LNCaP clone FGC (cell line): Measurements from ENCODE around the gene OR6C76.
"Not testable (repeated sequence)": the region's sequence is repeated elsewhere in the genome, so short reads cannot be mapped to it uniquely, and the experiment has no call there.

Source experiments
- DNase-seq: peaks from one replicate; pipeline ENCODE4 v3.0.0-alpha.2; 2011; ENCODE audit warnings: low read depth
- H3K4me3 ChIP-seq: 2 replicates; pipeline ENCODE4 v1.5.1; 2011; ENCODE audit warnings: mild to moderate bottlenecking, low read depth, low read length, control low read depth
- TF ChIP-seq, protein P1 (sequence below): IDR thresholded peaks from 2 replicates; pipeline ENCODE4 v1.5.1; 2012; ENCODE audit warnings: mild to moderate bottlenecking; ENCODE audit not compliant: control insufficient read depth, insufficient read depth; ENCODE audit errors: extremely low read depth

Gene OR6C76

DNA sequence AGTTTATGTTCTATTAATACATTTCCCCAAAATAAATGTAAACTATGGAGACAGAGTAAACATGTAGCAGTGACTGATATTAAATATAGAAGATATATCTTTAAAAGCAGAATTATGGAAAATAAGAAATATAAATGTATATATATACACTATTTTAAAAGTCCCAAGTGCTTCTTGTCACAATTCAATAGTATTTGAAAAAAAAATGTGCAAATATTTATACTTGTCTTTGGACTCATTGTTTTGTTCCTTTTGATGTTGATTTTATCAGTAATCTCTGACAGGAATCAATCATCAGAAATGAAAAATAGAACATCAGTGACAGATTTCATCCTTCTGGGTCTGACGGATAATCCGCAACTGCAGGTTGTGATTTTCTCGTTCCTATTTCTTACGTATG, at the start of gene OR6C76:
TSS of gene OR6C76 (plus strand) at position 301 of the 400 bp plus-strand sequence. CDS start at position 301, 0 bp downstream.
- DNase-seq, result no peak
- TF ChIP-seq, protein P1, sequence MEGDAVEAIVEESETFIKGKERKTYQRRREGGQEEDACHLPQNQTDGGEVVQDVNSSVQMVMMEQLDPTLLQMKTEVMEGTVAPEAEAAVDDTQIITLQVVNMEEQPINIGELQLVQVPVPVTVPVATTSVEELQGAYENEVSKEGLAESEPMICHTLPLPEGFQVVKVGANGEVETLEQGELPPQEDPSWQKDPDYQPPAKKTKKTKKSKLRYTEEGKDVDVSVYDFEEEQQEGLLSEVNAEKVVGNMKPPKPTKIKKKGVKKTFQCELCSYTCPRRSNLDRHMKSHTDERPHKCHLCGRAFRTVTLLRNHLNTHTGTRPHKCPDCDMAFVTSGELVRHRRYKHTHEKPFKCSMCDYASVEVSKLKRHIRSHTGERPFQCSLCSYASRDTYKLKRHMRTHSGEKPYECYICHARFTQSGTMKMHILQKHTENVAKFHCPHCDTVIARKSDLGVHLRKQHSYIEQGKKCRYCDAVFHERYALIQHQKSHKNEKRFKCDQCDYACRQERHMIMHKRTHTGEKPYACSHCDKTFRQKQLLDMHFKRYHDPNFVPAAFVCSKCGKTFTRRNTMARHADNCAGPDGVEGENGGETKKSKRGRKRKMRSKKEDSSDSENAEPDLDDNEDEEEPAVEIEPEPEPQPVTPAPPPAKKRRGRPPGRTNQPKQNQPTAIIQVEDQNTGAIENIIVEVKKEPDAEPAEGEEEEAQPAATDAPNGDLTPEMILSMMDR, result no peak

DNA sequence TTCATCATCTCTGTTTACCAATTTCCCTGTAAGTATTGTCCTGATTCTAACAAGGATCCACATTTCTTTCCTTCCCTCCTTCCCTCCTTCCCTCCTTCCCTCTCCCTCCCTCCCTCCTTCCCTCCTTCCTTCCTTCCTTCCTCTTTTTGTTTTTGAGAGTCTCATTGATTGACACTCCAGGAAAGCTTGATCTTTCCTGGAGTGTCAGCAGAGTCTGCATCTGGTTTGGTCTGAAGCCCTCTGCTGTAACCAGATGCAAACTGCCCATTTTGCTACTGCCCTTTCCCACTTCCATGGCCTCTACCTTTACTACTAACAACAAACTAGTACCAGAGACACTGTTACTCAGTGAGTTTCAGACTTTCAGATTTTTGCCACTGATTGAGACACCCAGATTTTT, 40.2 kb upstream of the OR6C76 start:
- H3K4me3 ChIP-seq, result no peak overlapping the region
- DNase-seq, result no peak
- TF ChIP-seq, protein P1, result no peak

More for the DNA sequence above, at the start of gene OR6C76:
- no peak within 1 kb of the TSS for H3K4me3 ChIP-seq

GRCh38 chr12:55392032-55392795, 33.8 kb upstream of the OR6C76 start:
- TF ChIP-seq, protein P1, result no peak
- no peak for DNase-seq
- no peak overlapping the region for H3K4me3 ChIP-seq

GRCh38 chr12:55396326-55396725, 29.7 kb upstream of the OR6C76 start:
- TF ChIP-seq, protein P1, result no peak
- H3K4me3 ChIP-seq, result no peak overlapping the region
- DNase-seq, result no peak

GRCh38 chr12:55400229-55400628, 25.8 kb upstream of the OR6C76 start, which contains the start of gene OR6C65:
TSS of gene OR6C65 (plus strand) at chr12:55400529. CDS start at chr12:55400529, 0 bp downstream.
- no peak for DNase-seq

DNA sequence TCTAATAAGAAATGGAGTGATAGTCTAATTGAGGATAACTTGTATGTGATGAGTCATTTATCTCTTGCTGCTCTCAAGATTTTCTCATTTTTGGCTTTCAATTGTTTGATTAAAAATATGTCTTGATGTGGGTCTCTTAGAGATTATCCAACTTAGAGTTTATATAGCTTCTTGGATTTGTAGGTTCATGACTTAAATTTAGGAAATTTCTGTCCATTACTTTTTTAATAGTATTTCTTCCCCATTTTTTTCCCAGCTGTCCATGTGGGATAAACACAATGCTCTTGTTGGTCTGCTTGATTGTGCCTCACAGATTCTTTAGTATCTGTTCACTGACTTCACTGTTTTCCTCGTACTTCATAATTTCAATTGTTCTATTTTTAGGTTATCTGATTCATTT, 18.2 kb upstream of the OR6C76 start:
- TF ChIP-seq, protein P1, result no peak
- no peak for DNase-seq
- H3K4me3 ChIP-seq, result no peak overlapping the region

More at GRCh38 chr12:55400229-55400628, 25.8 kb upstream of the OR6C76 start, which contains the start of gene OR6C65:
- TF ChIP-seq, protein P1, result no peak
- H3K4me3 ChIP-seq, result no peak within 1 kb of the TSS

GRCh38 chr12:55409133-55409532, 16.9 kb upstream of the OR6C76 start:
- not testable (repeated sequence) for DNase-seq, H3K4me3 ChIP-seq

DNA sequence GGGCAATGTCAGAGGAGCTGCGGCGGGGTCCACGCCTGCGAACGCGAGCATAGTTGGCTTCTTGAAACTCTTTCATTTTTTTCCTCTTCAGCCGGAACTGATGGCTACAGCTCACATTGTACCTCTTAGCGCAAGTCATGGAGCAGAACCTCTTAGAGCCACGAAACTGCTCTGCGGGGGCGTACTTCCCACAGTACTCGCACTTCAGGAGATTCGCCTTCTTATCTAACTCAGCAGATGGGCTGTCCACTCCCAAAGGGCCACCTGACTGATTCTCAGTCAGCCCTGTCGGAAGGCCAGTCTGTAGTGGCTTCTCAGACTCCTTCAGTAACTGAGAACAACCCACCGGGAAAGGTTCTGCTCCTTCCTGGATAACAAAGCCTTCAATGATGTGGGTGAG, 13.9 kb upstream of the OR6C76 start:
- DNase-seq, H3K4me3 ChIP-seq: not testable (repeated sequence)

GRCh38 chr12:55413498-55414388, 12.3 kb upstream of the OR6C76 start:
- not testable (repeated sequence) for DNase-seq, H3K4me3 ChIP-seq

DNA sequence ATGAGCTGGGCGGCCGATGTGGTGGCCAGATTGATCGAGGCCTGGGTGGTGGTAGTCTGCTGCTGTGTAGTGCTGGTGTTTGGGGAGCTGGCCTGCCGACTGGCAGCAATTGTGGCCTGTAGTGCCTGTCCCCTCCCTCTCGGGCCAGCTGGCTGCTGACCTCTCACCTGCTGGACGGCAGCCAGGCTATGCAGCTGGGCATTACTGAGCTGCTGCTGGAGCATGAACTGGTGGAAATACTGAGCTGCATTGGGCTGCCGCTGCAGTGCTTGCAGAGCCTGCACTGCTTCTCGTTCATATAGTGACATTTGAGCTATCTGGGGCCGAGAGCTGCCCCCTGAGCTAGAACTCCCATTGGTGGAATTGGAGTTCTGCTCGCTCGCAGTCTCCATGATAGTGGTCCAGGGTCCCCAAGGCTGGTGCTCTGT, 11.6 kb upstream of the OR6C76 start:
- not testable (repeated sequence) for DNase-seq, H3K4me3 ChIP-seq
